ENCODE results near the gene RHBDL1.

Gene RHBDL1

GRCh38 chr16:677316-678190 lies 2.1 kb downstream of the RHBDL1 start:
- peak overlapping the region; percentile 93 for H2BK5ac ChIP-seq (ENCODE audit: low read length)
- peak overlapping the region; percentile 73 for H2BK12ac ChIP-seq (ENCODE audit: low read length)
- H3K4me2 ChIP-seq (ENCODE audit: insufficient read depth, low read length, poor library complexity, severe bottlenecking): no peak overlapping the region
- peak overlapping the region; percentile 90 for H2AK5ac ChIP-seq (ENCODE audit: low read depth, low read length)
- no peak overlapping the region for H2AFZ ChIP-seq (ENCODE audit: low read length)
- no CpG with 5 or more reads among the region's 57 CpGs for WGBS, 2 donors (ENCODE audit: extremely low coverage in 2 of 2, insufficient read length in 2 of 2, insufficient replicate concordance in 1 of 2)
- peaks cover 22% of the 10 kb centered on the region for H3K79me1 ChIP-seq (ENCODE audit: low read depth, low read length)
- peak overlapping the region; percentile 17 for H2BK15ac ChIP-seq (ENCODE audit: low read length)
- H3K23ac ChIP-seq (ENCODE audit: low read depth, low read length, poor library complexity): peak overlapping the region; percentile 85
- H3K4me1 ChIP-seq (ENCODE audit: control insufficient read depth in 2 of 2, insufficient read depth in 1 of 2, low read depth in 1 of 2, low read length in 2 of 2): peaks cover 7 to 21% of the 10 kb centered on the region in 2 donors
- no peak for DNase-seq (ENCODE audit: low spot score)
- no peak overlapping the region for H2BK120ac ChIP-seq (ENCODE audit: low read depth, low read length)
- H3K9ac ChIP-seq (ENCODE audit: low read depth, low read length, poor library complexity): no peak overlapping the region
- no peak overlapping the region for H3K4me3 ChIP-seq (ENCODE audit: low read length in 2 of 2)
- no peak overlapping the region for H3K27ac ChIP-seq (replicated peaks; ENCODE audit: low read length)
- H4K91ac ChIP-seq (ENCODE audit: low read depth, low read length, poor library complexity): peak overlapping the region; percentile 53
- H3K9me3 ChIP-seq (replicated peaks in 1 of 2; ENCODE audit: control insufficient read depth in 2 of 2, insufficient read depth in 1 of 2, low read depth in 1 of 2, low read length in 2 of 2): peaks cover 0 to 2% of the 10 kb centered on the region in 2 donors
- H3K18ac ChIP-seq (ENCODE audit: low read length): peak overlapping the region; percentile 17
- H4K8ac ChIP-seq (ENCODE audit: low read depth, low read length): peak overlapping the region; percentile 82
- no peak overlapping the region for H3K4ac ChIP-seq (ENCODE audit: low read length)
- peak overlapping the region; percentile 56 for H3K14ac ChIP-seq (ENCODE audit: low read length)
- peaks cover 0 to 14% (median 0%) of the 10 kb centered on the region in 3 experiments for H3K27me3 ChIP-seq (ENCODE audit: control insufficient read depth in 3 of 3, insufficient read depth in 3 of 3, low read depth in 1 of 3, low read length in 3 of 3)
- H3K36me3 ChIP-seq (replicated peaks in 1 of 2; ENCODE audit: control insufficient read depth in 2 of 2, insufficient read depth in 2 of 2, low read length in 2 of 2): peaks cover 22 to 37% of the 10 kb centered on the region in 2 donors

- H3K36me3 ChIP-seq (replicated peaks in 1 of 2; ENCODE audit: control insufficient read depth in 2 of 2, insufficient read depth in 2 of 2, low read length in 2 of 2): peaks cover 22 to 37% of the 10 kb centered on the region in 2 donors
- peaks cover 0 to 2% of the 10 kb centered on the region in 2 donors for H3K9me3 ChIP-seq (replicated peaks in 1 of 2; ENCODE audit: control insufficient read depth in 2 of 2, insufficient read depth in 1 of 2, low read depth in 1 of 2, low read length in 2 of 2)
- peak overlapping the region; percentile 89 for H2BK12ac ChIP-seq (ENCODE audit: low read length)
- H3K27ac ChIP-seq (replicated peaks; ENCODE audit: low read length): no peak overlapping the region
- H2BK5ac ChIP-seq (ENCODE audit: low read length): peak overlapping the region; percentile 91
- H3K18ac ChIP-seq (ENCODE audit: low read length): peak overlapping the region; percentile 90
- H3K9ac ChIP-seq (ENCODE audit: low read depth, low read length, poor library complexity): peak overlapping the region; percentile 37
- no CpG with 5 or more reads among the region's 21 CpGs for WGBS, 2 donors (ENCODE audit: extremely low coverage in 2 of 2, insufficient read length in 2 of 2, insufficient replicate concordance in 1 of 2)
- H2BK15ac ChIP-seq (ENCODE audit: low read length): peak overlapping the region; percentile 94
- H4K8ac ChIP-seq (ENCODE audit: low read depth, low read length): no peak overlapping the region
- H2BK120ac ChIP-seq (ENCODE audit: low read depth, low read length): peak overlapping the region; percentile 54
- H3K4me2 ChIP-seq (ENCODE audit: insufficient read depth, low read length, poor library complexity, severe bottlenecking): no peak overlapping the region
- no peak overlapping the region for H3K4me3 ChIP-seq (ENCODE audit: low read length in 2 of 2)
- peaks cover 7 to 24% of the 10 kb centered on the region in 2 donors for H3K4me1 ChIP-seq (ENCODE audit: control insufficient read depth in 2 of 2, insufficient read depth in 1 of 2, low read depth in 1 of 2, low read length in 2 of 2)
- H3K79me1 ChIP-seq (ENCODE audit: low read depth, low read length): peaks cover 25% of the 10 kb centered on the region
- peak overlapping the region; percentile 99 for H2AK5ac ChIP-seq (ENCODE audit: low read depth, low read length)
- H3K27me3 ChIP-seq (ENCODE audit: control insufficient read depth in 3 of 3, insufficient read depth in 3 of 3, low read depth in 1 of 3, low read length in 3 of 3): peaks cover 0 to 14% (median 0%) of the 10 kb centered on the region in 3 experiments
- no peak overlapping the region for H4K91ac ChIP-seq (ENCODE audit: low read depth, low read length, poor library complexity)
- H3K23ac ChIP-seq (ENCODE audit: low read depth, low read length, poor library complexity): peak overlapping the region; percentile 37
- no peak for DNase-seq (ENCODE audit: low spot score)
- H3K4ac ChIP-seq (ENCODE audit: low read length): no peak overlapping the region
- no peak overlapping the region for H2AFZ ChIP-seq (ENCODE audit: low read length)
- H3K14ac ChIP-seq (ENCODE audit: low read length): no peak overlapping the region
Observed at GRCh38 chr16:678209-678857, 2.9 kb downstream of the RHBDL1 start.

- Histone ChIP-seq H3K36me3 (replicated peaks in 1 of 2; ENCODE audit: control insufficient read depth in 2 of 2, insufficient read depth in 2 of 2, low read length in 2 of 2) (peaks cover 22 to 35% of the 10 kb centered on the region in 2 donors), H2BK120ac (ENCODE audit: low read depth, low read length) (peak overlapping the region; percentile 54), H3K9ac (ENCODE audit: low read depth, low read length, poor library complexity) (peak overlapping the region; percentile 80), H2BK5ac (ENCODE audit: low read length) (peak overlapping the region; percentile 91), H3K27ac (replicated peaks; ENCODE audit: low read length) (peak overlapping the region; percentile 72), H3K14ac (ENCODE audit: low read length) (peak overlapping the region; percentile 56), H3K18ac (ENCODE audit: low read length) (peak overlapping the region; percentile 91), H3K23ac (ENCODE audit: low read depth, low read length, poor library complexity) (peak overlapping the region; percentile 89), H2BK15ac (ENCODE audit: low read length) (peak overlapping the region; percentile 94), H3K4me2 (ENCODE audit: insufficient read depth, low read length, poor library complexity, severe bottlenecking) (peak overlapping the region; percentile 97), H3K9me3 (replicated peaks in 1 of 2; ENCODE audit: control insufficient read depth in 2 of 2, insufficient read depth in 1 of 2, low read depth in 1 of 2, low read length in 2 of 2) (peaks cover 0 to 2% of the 10 kb centered on the region in 2 donors), H3K27me3 (ENCODE audit: control insufficient read depth in 3 of 3, insufficient read depth in 3 of 3, low read depth in 1 of 3, low read length in 3 of 3) (peaks cover 0 to 14% (median 0%) of the 10 kb centered on the region in 3 experiments), H2AK5ac (ENCODE audit: low read depth, low read length) (peak overlapping the region; percentile 99), H2AFZ (ENCODE audit: low read length) (peak overlapping the region; percentile 78), H3K79me1 (ENCODE audit: low read depth, low read length) (peaks cover 30% of the 10 kb centered on the region), H4K8ac (ENCODE audit: low read depth, low read length) (no peak overlapping the region), H4K91ac (ENCODE audit: low read depth, low read length, poor library complexity) (no peak overlapping the region), H3K4me1 (ENCODE audit: control insufficient read depth in 2 of 2, insufficient read depth in 1 of 2, low read depth in 1 of 2, low read length in 2 of 2) (peaks cover 7 to 26% of the 10 kb centered on the region in 2 donors), H3K4ac (ENCODE audit: low read length) (peak overlapping the region; percentile 66), H3K4me3 (ENCODE audit: low read length in 2 of 2) (peak overlapping the region; percentile 15 to 79), H2BK12ac (ENCODE audit: low read length) (peak overlapping the region; percentile 89)
- peak; percentile 63 for DNase-seq (ENCODE audit: low spot score)
- no CpG with 5 or more reads among the region's 52 CpGs for WGBS, 2 donors (ENCODE audit: extremely low coverage in 2 of 2, insufficient read length in 2 of 2, insufficient replicate concordance in 1 of 2)
Observed at GRCh38 chr16:678858-679813, 3.7 kb downstream of the RHBDL1 start.

Measured in neuronal stem cell (in vitro differentiated cells).